ENCODE results near the gene ANXA10. TPM values are rescaled to one million over a fixed set of nuclear protein-coding genes. Genes with fewer than 3 reads are reported as not detected.

The ANXA10 gene
- total and polyA plus RNA-seq, 8 donors = 49.6 to 721 (median 251) TPM; not detected in 1

DNA sequence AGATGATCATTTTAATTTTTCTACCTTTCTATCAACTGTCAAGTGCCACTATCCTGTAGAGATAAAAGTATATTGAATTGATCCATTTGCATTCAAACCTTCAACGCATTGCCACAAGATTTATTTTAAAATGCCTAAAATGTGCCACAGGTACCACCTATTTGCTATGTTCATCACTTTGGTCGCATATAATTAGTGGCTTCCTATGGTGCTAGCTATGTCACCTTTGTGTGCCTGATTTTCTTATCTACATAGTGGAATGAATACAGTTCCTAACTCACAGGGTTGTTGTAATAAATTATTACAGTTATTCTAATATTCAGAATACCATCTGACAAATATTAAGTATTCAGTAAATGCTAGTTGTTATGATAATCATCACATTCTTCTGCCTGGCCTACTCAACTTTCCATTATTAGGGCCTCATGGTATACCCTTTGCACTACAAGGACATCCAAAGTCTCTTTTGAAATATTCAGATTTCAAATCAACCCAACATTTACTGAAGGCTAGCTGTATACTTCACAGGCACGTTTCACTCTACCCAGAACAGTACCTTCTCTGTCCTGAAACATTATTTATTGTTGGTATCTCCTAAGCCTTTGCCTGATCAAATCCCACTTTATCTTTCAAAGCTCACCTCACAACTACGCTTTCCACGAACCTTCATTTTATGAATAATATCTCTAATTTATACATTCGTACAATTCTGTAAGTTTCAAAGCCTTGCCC lies 62.4 kb downstream of the ANXA10 start:
- Histone ChIP-seq H3K4me3 (no peak overlapping the region), H3K4me1 (peaks cover 0 to 23% (median 7%) of the 10 kb centered on the region in 4 donors), H3K27me3 (no peaks in the 10 kb centered on the region), H3K27ac (peak overlapping the region in 2 of 5 donors; percentile 13 to 28), H3K9me3 (peaks cover 0 to 9% (median 2%) of the 10 kb centered on the region in 4 donors), H3K36me3 (peaks cover 0 to 7% (median 0%) of the 10 kb centered on the region in 4 donors)
- intact Hi-C loops (cut with DNase I; ENCODE audit: low total_unique reads) = no loop called here
- 49 to 66% (median 59%) methylated on average over 6 of the region's 6 CpGs for WGBS, 5 donors
- DNase-seq = no peak
- TF ChIP-seq POLR2A (IDR thresholded peaks at IDR 0.05) = no peak
- TF ChIP-seq POLR2AphosphoS5 (IDR thresholded peaks at IDR 0.05) = no peak
- no peak for TF ChIP-seq EP300 (IDR thresholded peaks at IDR 0.05)
- TF ChIP-seq, protein P1, sequence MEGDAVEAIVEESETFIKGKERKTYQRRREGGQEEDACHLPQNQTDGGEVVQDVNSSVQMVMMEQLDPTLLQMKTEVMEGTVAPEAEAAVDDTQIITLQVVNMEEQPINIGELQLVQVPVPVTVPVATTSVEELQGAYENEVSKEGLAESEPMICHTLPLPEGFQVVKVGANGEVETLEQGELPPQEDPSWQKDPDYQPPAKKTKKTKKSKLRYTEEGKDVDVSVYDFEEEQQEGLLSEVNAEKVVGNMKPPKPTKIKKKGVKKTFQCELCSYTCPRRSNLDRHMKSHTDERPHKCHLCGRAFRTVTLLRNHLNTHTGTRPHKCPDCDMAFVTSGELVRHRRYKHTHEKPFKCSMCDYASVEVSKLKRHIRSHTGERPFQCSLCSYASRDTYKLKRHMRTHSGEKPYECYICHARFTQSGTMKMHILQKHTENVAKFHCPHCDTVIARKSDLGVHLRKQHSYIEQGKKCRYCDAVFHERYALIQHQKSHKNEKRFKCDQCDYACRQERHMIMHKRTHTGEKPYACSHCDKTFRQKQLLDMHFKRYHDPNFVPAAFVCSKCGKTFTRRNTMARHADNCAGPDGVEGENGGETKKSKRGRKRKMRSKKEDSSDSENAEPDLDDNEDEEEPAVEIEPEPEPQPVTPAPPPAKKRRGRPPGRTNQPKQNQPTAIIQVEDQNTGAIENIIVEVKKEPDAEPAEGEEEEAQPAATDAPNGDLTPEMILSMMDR (IDR thresholded peaks at IDR 0.05) = no peak

GRCh38 chr4:168162604-168163003 lies 70.3 kb downstream of the ANXA10 start:
- H3K27me3 ChIP-seq = no peaks in the 10 kb centered on the region
- H3K4me1 ChIP-seq = peaks cover 9 to 50% (median 22%) of the 10 kb centered on the region in 4 donors
- peaks cover 0 to 3% (median 0%) of the 10 kb centered on the region in 4 donors for H3K36me3 ChIP-seq
- peak overlapping the region; percentile 19 to 75 (median 40) for H3K27ac ChIP-seq
- intact Hi-C loops (cut with DNase I; ENCODE audit: low total_unique reads) = no loop called here
- TF ChIP-seq EP300 (IDR thresholded peaks at IDR 0.05) = no peak
- peak in 1 of 3 donors; percentile 66 for TF ChIP-seq POLR2AphosphoS5 (IDR thresholded peaks at IDR 0.05)
- peaks cover 0 to 15% (median 5%) of the 10 kb centered on the region in 4 donors for H3K9me3 ChIP-seq
- peak; percentile 43 to 57 for DNase-seq
- H3K4me3 ChIP-seq = no peak overlapping the region

DNA sequence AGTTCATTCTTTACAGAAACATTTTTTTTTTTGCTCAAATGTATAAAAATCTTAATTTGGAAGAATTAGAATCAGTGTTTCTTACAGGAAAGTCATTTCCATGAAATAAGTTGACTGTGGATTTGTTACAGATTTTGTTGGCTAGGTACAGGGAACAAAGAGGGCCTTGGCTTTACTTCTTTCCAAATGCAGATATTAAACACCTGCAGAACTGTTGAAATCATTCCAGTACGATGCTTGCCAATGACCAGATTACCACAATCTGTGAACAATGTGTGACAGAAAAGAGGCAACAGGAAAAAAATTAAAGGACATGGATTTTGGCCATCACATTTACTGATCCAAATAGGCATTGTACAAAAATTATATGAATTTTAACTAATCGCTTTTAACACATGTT lies 70.8 kb downstream of the ANXA10 start:
- peaks cover 0 to 15% (median 5%) of the 10 kb centered on the region in 4 donors for H3K9me3 ChIP-seq
- 59 to 76% (median 65%) methylated on average over 2 of the region's 2 CpGs for WGBS, 5 donors
- intact Hi-C loops (cut with DNase I; ENCODE audit: low total_unique reads) = no loop called here
- DNase-seq = no peak
- H3K27me3 ChIP-seq = no peaks in the 10 kb centered on the region
- TF ChIP-seq POLR2AphosphoS5 (IDR thresholded peaks at IDR 0.05) (no peak), EP300 (IDR thresholded peaks at IDR 0.05) (no peak), POLR2A (IDR thresholded peaks at IDR 0.05) (no peak)
- TF ChIP-seq, protein P1 (IDR thresholded peaks at IDR 0.05) = no peak
- H3K36me3 ChIP-seq = peaks cover 0 to 3% (median under 1%) of the 10 kb centered on the region in 4 donors
- H3K27ac ChIP-seq = peak overlapping the region in 4 of 5 donors; percentile 19 to 66 (median 36)
- no peak overlapping the region for H3K4me3 ChIP-seq
- peaks cover 10 to 53% (median 22%) of the 10 kb centered on the region in 4 donors for H3K4me1 ChIP-seq

- peaks cover 0 to 9% (median 2%) of the 10 kb centered on the region in 4 donors for H3K36me3 ChIP-seq
- H3K4me1 ChIP-seq = peaks cover 10 to 53% (median 24%) of the 10 kb centered on the region in 4 donors
- peak overlapping the region in 3 of 5 donors; percentile 20 to 63 (median 43) for H3K27ac ChIP-seq
- H3K4me3 ChIP-seq = no peak overlapping the region
- WGBS, 5 donors = 79 to 92% (median 84%) methylated on average over 3 of the region's 3 CpGs
- intact Hi-C loops (cut with DNase I; ENCODE audit: low total_unique reads) = no loop called here
- TF ChIP-seq POLR2A (IDR thresholded peaks at IDR 0.05) (no peak), EP300 (IDR thresholded peaks at IDR 0.05) (no peak)
- TF ChIP-seq, protein P1 (IDR thresholded peaks at IDR 0.05) = no peak
- DNase-seq = no peak
- peaks cover 0 to 10% (median 3%) of the 10 kb centered on the region in 4 donors for H3K9me3 ChIP-seq
- H3K27me3 ChIP-seq = no peaks in the 10 kb centered on the region
Measured at GRCh38 chr4:168164045-168164444, 71.7 kb downstream of the ANXA10 start.
